Right hindlimb (tissue), 1 donor: ENCODE data around the gene HARS2.
A peak's percentile ranks its signal among the peaks of the same experiment; 100 is the strongest.
"Not testable (repeated sequence)": the region's sequence is repeated elsewhere in the genome, so short reads cannot be mapped to it uniquely, and the experiment has no call there.

Source experiments
- DNase-seq: peaks from one replicate; pipeline ENCODE4 v3.0.0-alpha.2; 2018

The HARS2 gene

GRCh38 chr5:140700177-140701144 is 9.2 kb downstream of the HARS2 start, which contains the start of gene ZMAT2:
ZMAT2 (plus strand) TSS chr5:140700447; CDS start chr5:140700461, 14 bp downstream.
- DNase-seq, result peak; percentile 97

- no peak for DNase-seq
These were observed 16.6 kb downstream of the HARS2 start for GRCh38 chr5:140707812-140708211.

- DNase-seq, result not testable (repeated sequence)
These were observed 17.5 kb downstream of the HARS2 start for GRCh38 chr5:140708787-140709186.

GRCh38 chr5:140710899-140711552 is 19.8 kb downstream of the HARS2 start:
- peak; percentile 81 for DNase-seq

GRCh38 chr5:140711794-140712193 is 20.5 kb downstream of the HARS2 start:
- DNase-seq, result no peak

GRCh38 chr5:140713562-140714094 is 22.4 kb downstream of the HARS2 start:
- no peak for DNase-seq

GRCh38 chr5:140716238-140716637 is 25.0 kb downstream of the HARS2 start:
- DNase-seq, result not testable (repeated sequence)

- no peak for DNase-seq
These were observed 27.0 kb downstream of the HARS2 start for GRCh38 chr5:140718266-140718592.

- not testable (repeated sequence) for DNase-seq
These were observed 29.5 kb downstream of the HARS2 start for GRCh38 chr5:140720738-140721137.

GRCh38 chr5:140721395-140721794 is 30.1 kb downstream of the HARS2 start:
- DNase-seq, result not testable (repeated sequence)

GRCh38 chr5:140725799-140726471 is 34.7 kb downstream of the HARS2 start:
- DNase-seq, result peak; percentile 39

- DNase-seq, result no peak
These were observed 41.8 kb downstream of the HARS2 start for GRCh38 chr5:140733098-140733497.

- DNase-seq, result no peak
These were observed 43.1 kb downstream of the HARS2 start for GRCh38 chr5:140734354-140734753.

- no peak for DNase-seq
These were observed 46.2 kb downstream of the HARS2 start for GRCh38 chr5:140737486-140737885.

- no peak for DNase-seq
These were observed 50.7 kb downstream of the HARS2 start for GRCh38 chr5:140741967-140742366.
